D721Med (cell line): ENCODE results near the gene TAL2.

Source experiments
- DNase-seq: peaks from one replicate; pipeline ENCODE4 v3.0.0; 2011; ENCODE audit warnings: low spot score; ENCODE audit not compliant: insufficient read length
- FAIRE-seq: peaks from 2 replicates; lab custom pipeline; 2011; peaks lifted over from hg19 to GRCh38; lab: Jason Lieb, UNC
- CTCF ChIP-seq: IDR thresholded peaks from 2 replicates; pipeline ENCODE4 v1.5.1; 2012; ENCODE audit warnings: mild to moderate bottlenecking, control low read depth; ENCODE audit not compliant: insufficient read depth; ENCODE audit errors: missing control alignments

Gene TAL2

GRCh38 chr9:105672711-105673234, 10.5 kb downstream of the TAL2 start:
- FAIRE-seq, result no peak
- DNase-seq, result no peak
- TF ChIP-seq CTCF, result no peak

- DNase-seq, result no peak
- FAIRE-seq, result no peak
- TF ChIP-seq CTCF, result no peak
These were observed 11.7 kb downstream of the TAL2 start for GRCh38 chr9:105673850-105674387.

GRCh38 chr9:105676351-105676923, 14.2 kb downstream of the TAL2 start:
- no peak for TF ChIP-seq CTCF
- DNase-seq (no peak), FAIRE-seq (no peak)

- FAIRE-seq (no peak), DNase-seq (no peak)
- no peak for TF ChIP-seq CTCF
These were observed 15.9 kb downstream of the TAL2 start for GRCh38 chr9:105678163-105678562.

GRCh38 chr9:105678781-105679180, 16.5 kb downstream of the TAL2 start:
- no peak for DNase-seq
- FAIRE-seq, result no peak
- TF ChIP-seq CTCF, result no peak

- TF ChIP-seq CTCF, result no peak
- no peak for DNase-seq
- FAIRE-seq, result no peak
These were observed 17.2 kb downstream of the TAL2 start for GRCh38 chr9:105679257-105680022.
